Fibroblast of lung (primary cell): ENCODE data around the gene ASAP2.

Experiments used
- CTCF ChIP-seq, 2 donors: IDR thresholded peaks in 1 of 2; conservative IDR thresholded peaks in 1 of 2; 1 replicate in 1 of 2; 2 replicates in 1 of 2; pipeline ENCODE4 v1.5.1; 2011 to 2012; ENCODE audit warnings: low read length in 2 of 2, control low read depth in 1 of 2, inconsistent platforms in 1 of 2, low read depth in 1 of 2, mild to moderate bottlenecking in 1 of 2
- EZH2 ChIP-seq: IDR thresholded peaks from 2 replicates; pipeline ENCODE4 v1.5.1; 2012; ENCODE audit warnings: low read length, control low read depth, mild to moderate bottlenecking; ENCODE audit errors: missing control alignments

- TF ChIP-seq CTCF (conservative IDR thresholded peaks at IDR 0.05 in 1 of 2, IDR thresholded peaks at IDR 0.05 in 1 of 2; ENCODE audit: low read depth in 1 of 2, low read length in 2 of 2) (no peak), EZH2 (no peak)
Measured at GRCh38 chr2:9252002-9252357, 45.4 kb downstream of the ASAP2 start.
